ENCODE data around the gene A3GALT2.
A peak's percentile ranks its signal among the peaks of the same experiment; 100 is the strongest.

A3GALT2 gene

DNA sequence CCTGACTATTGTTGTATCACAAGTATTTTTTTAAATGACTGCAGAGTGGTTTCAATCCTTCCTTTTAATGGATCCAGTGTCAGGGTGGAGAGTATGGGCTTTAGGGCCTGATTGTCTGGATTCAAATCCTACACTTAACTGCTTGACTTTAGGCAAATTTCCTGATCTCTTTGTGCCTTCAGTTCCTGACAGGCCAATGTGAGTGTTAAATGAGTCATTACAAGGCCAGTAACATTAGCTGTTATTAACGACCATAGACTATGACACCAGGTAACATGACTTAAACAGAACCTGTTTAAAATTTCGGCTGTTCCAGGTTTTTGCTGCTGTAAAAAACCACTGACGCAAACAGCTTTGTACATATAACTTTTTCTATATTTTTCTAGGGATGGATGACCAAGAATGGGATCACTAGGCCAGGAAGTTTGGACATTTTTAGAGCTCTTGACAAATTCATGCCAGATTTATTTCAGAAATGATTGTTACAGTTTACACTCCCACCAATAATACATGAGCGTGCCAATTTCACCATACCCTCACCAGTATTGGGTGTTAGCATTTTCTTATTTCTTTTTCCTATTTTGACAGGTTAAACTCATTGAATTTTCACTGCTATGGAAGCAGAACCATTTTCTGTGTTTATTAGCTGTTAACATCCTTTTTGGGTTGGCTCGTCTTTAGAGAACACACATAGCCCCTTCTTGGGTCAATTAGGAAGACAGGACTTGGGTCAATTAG, 53.3 kb downstream of the A3GALT2 start:
- Histone ChIP-seq H3K4me3 (ENCODE audit: low read depth in 1 of 2, low read length in 2 of 2) (no peak overlapping the region), H3K27ac (ENCODE audit: low read depth, low read length) (no peak overlapping the region), H3K4me1 (ENCODE audit: control insufficient read depth in 1 of 2, insufficient read depth in 2 of 2, low read length in 2 of 2) (no peaks in the 10 kb centered on the region), H3K9ac (ENCODE audit: low read depth in 1 of 2, low read length in 2 of 2) (no peak overlapping the region), H3K27me3 (ENCODE audit: control insufficient read depth in 1 of 2, insufficient read depth in 2 of 2, low read length in 2 of 2) (no peaks in the 10 kb centered on the region), H3K36me3 (ENCODE audit: control insufficient read depth in 1 of 2, insufficient read depth in 2 of 2, low read length in 2 of 2) (peaks cover 4 to 12% of the 10 kb centered on the region in 2 donors), H3K9me3 (ENCODE audit: control insufficient read depth in 1 of 2, low read length in 2 of 2) (no peaks in the 10 kb centered on the region)

DNA sequence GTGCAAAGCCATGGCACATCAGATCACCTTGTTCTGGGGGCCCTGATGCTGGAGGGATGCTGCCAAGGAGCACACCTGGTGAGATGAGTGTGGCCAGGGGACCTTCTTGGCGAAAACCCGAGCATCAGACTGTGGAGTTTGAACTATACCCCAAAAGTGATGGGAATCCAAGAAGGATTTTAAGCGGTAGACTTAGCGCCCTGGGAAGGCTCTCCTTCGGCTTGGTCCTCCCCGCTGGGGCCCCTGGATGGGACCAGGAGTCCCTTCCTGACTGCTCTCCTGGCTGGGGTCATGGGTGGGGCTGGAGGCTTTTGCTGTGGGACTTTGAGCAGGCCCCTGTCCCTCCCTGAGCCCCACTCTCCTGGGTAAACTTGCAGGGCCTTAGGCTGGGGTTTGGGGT, 54.1 kb downstream of the A3GALT2 start:
- H3K9ac ChIP-seq (ENCODE audit: low read depth in 1 of 2, low read length in 2 of 2): no peak overlapping the region
- H3K4me1 ChIP-seq (ENCODE audit: control insufficient read depth in 1 of 2, insufficient read depth in 2 of 2, low read length in 2 of 2): no peaks in the 10 kb centered on the region
- H3K27me3 ChIP-seq (ENCODE audit: control insufficient read depth in 1 of 2, insufficient read depth in 2 of 2, low read length in 2 of 2): no peaks in the 10 kb centered on the region
- peaks cover 4 to 11% of the 10 kb centered on the region in 2 donors for H3K36me3 ChIP-seq (ENCODE audit: control insufficient read depth in 1 of 2, insufficient read depth in 2 of 2, low read length in 2 of 2)
- H3K9me3 ChIP-seq (ENCODE audit: control insufficient read depth in 1 of 2, low read length in 2 of 2): no peaks in the 10 kb centered on the region
- no peak overlapping the region for H3K4me3 ChIP-seq (ENCODE audit: low read depth in 1 of 2, low read length in 2 of 2)
- no peak overlapping the region for H3K27ac ChIP-seq (ENCODE audit: low read depth, low read length)

DNA sequence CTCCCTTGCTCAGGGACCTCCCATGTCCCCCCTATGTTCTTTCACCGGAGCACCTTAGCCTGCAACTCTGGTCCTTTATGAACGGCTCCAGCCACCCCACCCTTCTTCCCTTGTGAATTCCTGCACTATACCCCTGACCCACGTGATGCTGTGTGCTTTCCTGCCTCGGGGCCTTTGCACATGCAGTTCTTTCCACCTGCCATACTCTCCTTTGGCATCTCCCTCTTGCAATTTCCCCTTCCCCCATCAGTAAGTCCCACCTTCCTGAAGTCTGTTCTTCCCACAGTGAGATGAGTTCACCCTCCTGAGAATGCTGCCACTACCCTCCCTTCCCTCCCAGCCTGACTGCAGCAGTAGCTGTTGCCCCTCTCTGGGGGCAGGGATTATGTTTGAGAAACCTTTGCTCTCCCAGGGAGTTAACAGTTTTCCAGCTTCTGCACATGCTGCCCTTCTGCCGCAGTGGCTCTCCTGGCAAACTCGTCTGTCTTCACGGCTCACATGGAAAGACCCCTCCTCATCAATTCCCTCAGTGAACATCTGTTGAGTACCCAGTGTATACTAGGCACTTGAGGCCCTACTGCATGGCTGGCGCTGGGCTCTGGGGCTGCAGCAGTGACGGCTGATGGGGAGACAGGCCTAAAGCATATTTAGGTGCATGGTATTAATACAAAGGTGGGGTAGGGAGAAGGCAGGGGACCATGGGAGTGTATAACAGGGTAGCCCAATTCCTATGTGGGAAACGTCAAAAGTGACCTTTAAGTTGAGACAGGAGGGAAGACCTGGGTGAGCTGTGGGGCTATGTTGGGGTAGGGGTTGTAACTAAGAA, 54.9 kb downstream of the A3GALT2 start:
- no peak overlapping the region for H3K9ac ChIP-seq (ENCODE audit: low read depth in 1 of 2, low read length in 2 of 2)
- H3K4me1 ChIP-seq (ENCODE audit: control insufficient read depth in 1 of 2, insufficient read depth in 2 of 2, low read length in 2 of 2): no peaks in the 10 kb centered on the region
- H3K4me3 ChIP-seq (ENCODE audit: low read depth in 1 of 2, low read length in 2 of 2): no peak overlapping the region
- H3K27me3 ChIP-seq (ENCODE audit: control insufficient read depth in 1 of 2, insufficient read depth in 2 of 2, low read length in 2 of 2): no peaks in the 10 kb centered on the region
- H3K9me3 ChIP-seq (ENCODE audit: control insufficient read depth in 1 of 2, low read length in 2 of 2): no peaks in the 10 kb centered on the region
- H3K36me3 ChIP-seq (ENCODE audit: control insufficient read depth in 1 of 2, insufficient read depth in 2 of 2, low read length in 2 of 2): peaks cover 4 to 11% of the 10 kb centered on the region in 2 donors
- H3K27ac ChIP-seq (ENCODE audit: low read depth, low read length): no peak overlapping the region

DNA sequence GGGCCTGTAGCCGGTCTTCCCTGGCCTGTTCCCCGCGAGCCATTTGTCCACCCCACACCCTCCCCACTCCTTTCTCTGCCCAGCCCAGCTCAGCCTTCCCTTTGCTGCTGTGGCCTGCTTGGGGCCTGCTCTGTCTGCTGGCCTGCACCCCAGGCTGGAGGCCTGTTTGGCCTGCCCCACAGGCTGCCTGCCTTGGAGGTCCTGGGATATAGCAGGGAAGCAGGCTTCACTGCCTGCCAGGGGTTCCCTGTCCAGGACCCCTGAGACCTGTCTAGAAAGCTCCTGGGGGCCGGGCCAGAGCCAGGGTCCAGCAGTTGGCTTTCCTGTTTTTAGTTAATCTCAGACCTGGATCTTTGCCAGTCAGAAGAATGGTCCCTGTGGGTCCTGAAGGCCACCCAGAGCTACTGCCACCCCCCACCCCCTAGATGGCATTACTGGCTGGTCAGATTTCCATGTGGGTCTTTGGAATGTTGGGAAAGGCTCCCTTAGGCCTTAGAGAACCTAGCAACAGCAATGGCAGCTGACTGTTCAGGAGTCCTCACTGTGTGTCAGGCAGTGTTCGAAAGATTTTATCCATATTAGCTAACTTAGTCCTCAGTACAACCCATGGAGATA, 56.9 kb downstream of the A3GALT2 start:
- Histone ChIP-seq H3K27ac (ENCODE audit: low read depth, low read length) (no peak overlapping the region), H3K9ac (ENCODE audit: low read depth in 1 of 2, low read length in 2 of 2) (no peak overlapping the region), H3K27me3 (ENCODE audit: control insufficient read depth in 1 of 2, insufficient read depth in 2 of 2, low read length in 2 of 2) (no peaks in the 10 kb centered on the region), H3K4me3 (ENCODE audit: low read depth in 1 of 2, low read length in 2 of 2) (no peak overlapping the region), H3K36me3 (ENCODE audit: control insufficient read depth in 1 of 2, insufficient read depth in 2 of 2, low read length in 2 of 2) (peaks cover 0 to 5% of the 10 kb centered on the region in 2 donors), H3K4me1 (ENCODE audit: control insufficient read depth in 1 of 2, insufficient read depth in 2 of 2, low read length in 2 of 2) (peaks cover 10 to 17% of the 10 kb centered on the region in 2 donors), H3K9me3 (ENCODE audit: control insufficient read depth in 1 of 2, low read length in 2 of 2) (no peaks in the 10 kb centered on the region)

DNA sequence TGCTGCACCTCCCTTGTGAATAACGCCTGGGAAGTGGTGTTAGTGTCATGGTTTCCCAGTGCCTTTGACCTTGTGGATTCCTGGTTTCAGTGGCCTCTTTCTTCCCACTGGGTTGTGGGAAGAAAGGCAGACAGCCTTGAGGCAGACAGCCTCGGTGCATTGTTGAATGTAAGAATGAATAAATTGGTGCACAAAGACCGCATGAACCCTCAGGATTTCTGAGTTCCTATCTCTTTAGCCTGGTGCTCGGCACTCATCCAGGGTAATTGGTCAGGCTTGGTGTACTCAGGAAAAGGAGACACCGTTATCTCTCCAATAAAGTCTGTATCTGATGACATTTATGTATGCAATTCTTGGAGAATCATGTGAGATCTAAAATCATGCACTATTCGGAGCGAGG, 59.6 kb downstream of the A3GALT2 start:
- H3K27me3 ChIP-seq (ENCODE audit: control insufficient read depth in 1 of 2, insufficient read depth in 2 of 2, low read length in 2 of 2): no peaks in the 10 kb centered on the region
- H3K36me3 ChIP-seq (ENCODE audit: control insufficient read depth in 1 of 2, insufficient read depth in 2 of 2, low read length in 2 of 2): peaks cover 0 to 5% of the 10 kb centered on the region in 2 donors
- H3K9me3 ChIP-seq (ENCODE audit: control insufficient read depth in 1 of 2, low read length in 2 of 2): no peaks in the 10 kb centered on the region
- H3K4me3 ChIP-seq (ENCODE audit: low read depth in 1 of 2, low read length in 2 of 2): no peak overlapping the region
- no peak overlapping the region for H3K27ac ChIP-seq (ENCODE audit: low read depth, low read length)
- peaks cover 26 to 33% of the 10 kb centered on the region in 2 donors for H3K4me1 ChIP-seq (ENCODE audit: control insufficient read depth in 1 of 2, insufficient read depth in 2 of 2, low read length in 2 of 2)
- H3K9ac ChIP-seq (ENCODE audit: low read depth in 1 of 2, low read length in 2 of 2): no peak overlapping the region

DNA sequence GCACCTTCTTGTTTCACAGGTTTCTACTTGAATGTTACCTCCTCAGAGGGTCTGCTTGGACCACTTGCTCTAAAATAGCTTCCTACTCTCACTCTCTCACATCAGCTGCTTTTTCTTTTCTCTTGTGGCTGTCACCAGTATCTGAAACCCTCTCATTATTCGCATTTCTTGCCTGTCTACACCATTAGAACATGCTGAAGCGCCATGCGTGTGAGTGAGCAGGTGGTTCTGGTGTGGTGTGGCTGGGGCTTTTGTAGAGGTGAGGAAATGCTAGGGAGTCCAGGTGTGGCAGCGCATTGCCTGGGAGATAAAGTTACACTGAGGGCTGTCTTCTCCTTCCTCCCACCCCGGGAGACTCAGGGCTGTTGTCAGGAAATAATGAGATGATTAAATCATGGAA, 60.5 kb downstream of the A3GALT2 start:
- H3K4me1 ChIP-seq (ENCODE audit: control insufficient read depth in 1 of 2, insufficient read depth in 2 of 2, low read length in 2 of 2): peaks cover 26 to 36% of the 10 kb centered on the region in 2 donors

DNA sequence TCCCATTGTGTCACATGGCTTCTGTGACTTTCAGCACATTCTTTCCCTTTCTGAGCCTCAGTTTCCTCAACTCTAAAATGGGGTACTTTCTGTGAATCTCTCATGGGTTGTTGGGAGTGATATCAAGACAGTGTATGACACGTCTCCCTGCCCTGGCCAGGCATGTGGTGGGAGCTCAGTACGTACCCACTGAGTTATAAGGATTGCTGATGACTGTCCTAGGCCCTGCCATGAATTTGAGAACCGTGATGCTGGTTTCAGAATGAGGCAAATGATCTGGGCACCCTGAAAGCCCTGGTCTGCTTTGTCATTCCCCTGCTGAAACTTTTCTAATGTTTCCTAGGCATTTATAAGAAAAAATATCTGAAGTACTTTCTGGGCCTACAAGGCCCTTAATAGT, 61.0 kb downstream of the A3GALT2 start:
- peaks cover 30 to 41% of the 10 kb centered on the region in 2 donors for H3K4me1 ChIP-seq (ENCODE audit: control insufficient read depth in 1 of 2, insufficient read depth in 2 of 2, low read length in 2 of 2)
- H3K27me3 ChIP-seq (ENCODE audit: control insufficient read depth in 1 of 2, insufficient read depth in 2 of 2, low read length in 2 of 2): no peaks in the 10 kb centered on the region

More for the DNA sequence above, 60.5 kb downstream of the A3GALT2 start:
- Histone ChIP-seq H3K9ac (ENCODE audit: low read depth in 1 of 2, low read length in 2 of 2) (no peak overlapping the region), H3K9me3 (ENCODE audit: control insufficient read depth in 1 of 2, low read length in 2 of 2) (no peaks in the 10 kb centered on the region), H3K27ac (ENCODE audit: low read depth, low read length) (no peak overlapping the region), H3K36me3 (ENCODE audit: control insufficient read depth in 1 of 2, insufficient read depth in 2 of 2, low read length in 2 of 2) (peaks cover 0 to 5% of the 10 kb centered on the region in 2 donors), H3K4me3 (ENCODE audit: low read depth in 1 of 2, low read length in 2 of 2) (no peak overlapping the region), H3K27me3 (ENCODE audit: control insufficient read depth in 1 of 2, insufficient read depth in 2 of 2, low read length in 2 of 2) (no peaks in the 10 kb centered on the region)

DNA sequence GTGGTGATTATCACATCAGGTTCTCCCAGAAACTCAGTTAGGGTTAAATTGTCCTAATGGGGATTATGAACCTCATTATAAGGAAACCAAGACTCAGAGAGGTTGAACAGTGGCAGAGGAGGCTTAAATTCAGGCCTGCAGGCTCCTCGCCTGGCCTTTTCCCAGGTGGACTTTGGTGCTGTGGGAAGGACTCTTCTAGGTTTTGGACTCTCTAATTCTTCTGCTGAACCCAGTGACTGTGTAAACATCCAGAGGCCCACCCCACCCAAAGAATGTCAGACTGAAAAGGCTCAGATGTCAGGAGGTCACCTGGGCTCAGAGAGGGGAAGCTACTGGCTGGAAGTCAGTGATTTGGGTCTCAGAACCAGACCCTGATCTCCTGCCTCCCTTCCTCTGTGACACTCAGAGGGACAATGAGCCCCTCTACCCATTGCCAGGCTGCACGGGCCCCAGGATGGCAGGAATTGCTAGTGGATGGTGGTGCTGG, 62.1 kb downstream of the A3GALT2 start:
- Histone ChIP-seq H3K4me1 (ENCODE audit: control insufficient read depth in 1 of 2, insufficient read depth in 2 of 2, low read length in 2 of 2) (peaks cover 30 to 41% of the 10 kb centered on the region in 2 donors), H3K27ac (ENCODE audit: low read depth, low read length) (no peak overlapping the region), H3K4me3 (ENCODE audit: low read depth in 1 of 2, low read length in 2 of 2) (peak overlapping the region; percentile 86)

More for the DNA sequence above, 61.0 kb downstream of the A3GALT2 start:
- Histone ChIP-seq H3K9me3 (ENCODE audit: control insufficient read depth in 1 of 2, low read length in 2 of 2) (no peaks in the 10 kb centered on the region), H3K4me3 (ENCODE audit: low read depth in 1 of 2, low read length in 2 of 2) (no peak overlapping the region), H3K9ac (ENCODE audit: low read depth in 1 of 2, low read length in 2 of 2) (no peak overlapping the region), H3K36me3 (ENCODE audit: control insufficient read depth in 1 of 2, insufficient read depth in 2 of 2, low read length in 2 of 2) (peaks cover 0 to 5% of the 10 kb centered on the region in 2 donors), H3K27ac (ENCODE audit: low read depth, low read length) (no peak overlapping the region)

DNA sequence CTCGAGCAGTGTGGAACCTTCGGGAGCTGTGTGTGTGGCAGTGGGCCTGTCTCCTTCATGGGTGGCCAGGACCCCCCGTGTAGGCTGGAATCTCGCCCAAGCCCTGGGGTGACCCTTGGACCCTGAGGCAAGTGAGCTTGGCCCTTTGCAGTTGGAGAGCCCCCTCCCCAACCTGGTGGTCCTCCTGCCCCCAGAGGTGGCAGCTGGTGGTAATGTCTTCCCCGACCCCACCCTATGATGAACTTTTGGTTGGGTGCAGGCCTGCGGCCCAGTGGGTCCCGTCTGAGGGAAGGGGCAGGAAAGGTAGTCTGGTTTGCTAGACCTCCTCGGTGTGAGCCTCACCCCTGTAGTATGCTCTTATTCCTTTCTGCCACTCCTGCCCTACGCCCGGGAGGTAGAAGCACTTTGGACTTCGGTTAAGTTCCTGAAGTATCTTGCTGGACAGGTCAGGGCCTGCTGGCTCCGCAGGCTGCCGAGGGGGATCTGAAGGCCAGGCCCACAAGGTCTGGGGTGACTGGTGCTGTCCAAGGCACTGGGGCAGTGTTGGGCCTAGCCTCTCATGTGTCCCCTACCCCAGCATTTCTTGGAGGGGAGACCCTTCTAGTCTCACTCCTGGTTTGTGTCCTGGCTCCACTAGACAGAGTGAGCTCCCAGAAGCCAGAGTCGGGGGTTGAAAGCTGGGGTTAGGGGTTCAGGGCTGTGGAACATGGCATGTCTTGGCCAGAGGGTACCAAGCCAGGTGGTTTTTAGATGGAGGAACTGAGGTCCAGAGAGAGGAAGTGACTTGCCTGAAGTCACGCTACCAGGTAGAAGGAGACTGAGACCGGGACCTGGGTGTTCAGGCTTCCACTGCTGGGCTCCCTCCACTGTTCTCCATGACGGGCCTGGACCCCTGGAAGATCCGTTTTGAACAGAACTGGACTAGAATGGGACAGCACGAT, 62.9 kb downstream of the A3GALT2 start:
- no peaks in the 10 kb centered on the region for H3K27me3 ChIP-seq (ENCODE audit: control insufficient read depth in 1 of 2, insufficient read depth in 2 of 2, low read length in 2 of 2)
- H3K4me1 ChIP-seq (ENCODE audit: control insufficient read depth in 1 of 2, insufficient read depth in 2 of 2, low read length in 2 of 2): peaks cover 30 to 41% of the 10 kb centered on the region in 2 donors
- peak overlapping the region; percentile 74 to 81 for H3K9ac ChIP-seq (ENCODE audit: low read depth in 1 of 2, low read length in 2 of 2)
- H3K4me3 ChIP-seq (ENCODE audit: low read depth in 1 of 2, low read length in 2 of 2): peak overlapping the region; percentile 86
- H3K9me3 ChIP-seq (ENCODE audit: control insufficient read depth in 1 of 2, low read length in 2 of 2): no peaks in the 10 kb centered on the region
- no peak overlapping the region for H3K27ac ChIP-seq (ENCODE audit: low read depth, low read length)
- H3K36me3 ChIP-seq (ENCODE audit: control insufficient read depth in 1 of 2, insufficient read depth in 2 of 2, low read length in 2 of 2): peaks cover 0 to 5% of the 10 kb centered on the region in 2 donors

More for the DNA sequence above, 62.1 kb downstream of the A3GALT2 start:
- Histone ChIP-seq H3K9ac (ENCODE audit: low read depth in 1 of 2, low read length in 2 of 2) (no peak overlapping the region), H3K9me3 (ENCODE audit: control insufficient read depth in 1 of 2, low read length in 2 of 2) (no peaks in the 10 kb centered on the region), H3K36me3 (ENCODE audit: control insufficient read depth in 1 of 2, insufficient read depth in 2 of 2, low read length in 2 of 2) (peaks cover 0 to 5% of the 10 kb centered on the region in 2 donors), H3K27me3 (ENCODE audit: control insufficient read depth in 1 of 2, insufficient read depth in 2 of 2, low read length in 2 of 2) (no peaks in the 10 kb centered on the region)
